Small intestine (tissue), 7 donors: ENCODE measurements around the gene TMEM263. TPM values are rescaled to one million over a fixed set of nuclear protein-coding genes. Genes with fewer than 3 reads are reported as not detected.
A peak's percentile ranks its signal among the peaks of the same experiment; 100 is the strongest.

Source experiments
- DNase-seq, 2 donors: peaks; one replicate each; pipeline versions ENCODE4 v3.0.0 to v3.0.0-alpha.2; 2013
- FAIRE-seq: peaks from 2 replicates; lab custom pipeline; 2012; peaks lifted over from hg19 to GRCh38; lab: Jason Lieb, UNC
- H3K27ac ChIP-seq, 3 donors: one replicate each; pipeline ENCODE4 v1.5.1; 2013; ENCODE audit warnings: low read length in 2 of 3, mild to moderate bottlenecking in 2 of 3, control low read depth in 1 of 3, inconsistent platforms in 1 of 3, low read depth in 1 of 3, moderate library complexity in 1 of 3
- H3K27me3 ChIP-seq, 3 donors: one replicate each; pipeline ENCODE4 v1.6.1; 2013; ENCODE audit warnings: low read length in 3 of 3, inconsistent platforms in 1 of 3; ENCODE audit not compliant: control insufficient read depth in 3 of 3, insufficient read depth in 3 of 3
- H3K36me3 ChIP-seq, 3 donors: one replicate each; pipeline ENCODE4 v1.6.1; 2013; ENCODE audit warnings: low read length in 3 of 3, inconsistent platforms in 1 of 3, low read depth in 1 of 3, mild to moderate bottlenecking in 1 of 3, moderate library complexity in 1 of 3; ENCODE audit not compliant: control insufficient read depth in 3 of 3, insufficient read depth in 2 of 3
- H3K4me1 ChIP-seq, 3 donors: one replicate each; pipeline ENCODE4 v1.6.1; 2013; ENCODE audit warnings: low read length in 2 of 3, inconsistent platforms in 1 of 3, low read depth in 1 of 3, mild to moderate bottlenecking in 1 of 3, moderate library complexity in 1 of 3; ENCODE audit not compliant: control insufficient read depth in 3 of 3, insufficient read depth in 2 of 3
- H3K4me3 ChIP-seq, 3 donors: one replicate each; pipeline ENCODE4 v1.5.1; 2013; ENCODE audit warnings: low read length in 3 of 3, control low read depth in 1 of 3, inconsistent platforms in 1 of 3, low read depth in 1 of 3, mild to moderate bottlenecking in 1 of 3, moderate library complexity in 1 of 3
- H3K9me3 ChIP-seq, 2 donors: one replicate each; pipeline ENCODE4 v1.6.1; 2013; ENCODE audit warnings: low read depth in 1 of 2, low read length in 1 of 2; ENCODE audit not compliant: control insufficient read depth in 2 of 2, insufficient read depth in 1 of 2
- WGBS, 3 donors: extraction: QIAGEN DNeasy Blood & Tissue Kit; methylation state at CpG; one replicate each; pipeline ENCODE4 v1.1.7; 2013; 5-methylcytosine and 5-hydroxymethylcytosine counted together
- polyA plus RNA-seq, 4 donors: library from polyadenylated mRNA; stranded (reverse) in 3 of 4; unstranded in 1 of 4; fragments of 200-250 nt in 3 of 4; fragments of 120-200 nt in 1 of 4; gene quantifications; one replicate each; pipeline versions ENCODE4 v1.2.1 to v1.2.3, GENCODE V29; 2013
- donor health status: healthy with polysubstance abuse.
- donor health status: control.
- donor health status: control.
- donor health status: Bipolar disorder and iron deficiency.
- donor health status: healthy.

TMEM263 gene
- polyA plus RNA-seq, 4 donors: 12.7 to 41.0 (median 20.5) TPM

GRCh38 chr12:106974511-106974910 is 18.8 kb downstream of the TMEM263 start:
- Histone ChIP-seq H3K36me3 (peaks cover 0 to 5% (median 4%) of the 10 kb centered on the region in 3 donors), H3K4me1 (peaks cover 4 to 26% (median 14%) of the 10 kb centered on the region in 3 donors), H3K4me3 (no peak overlapping the region), H3K9me3 (no peaks in the 10 kb centered on the region), H3K27me3 (no peaks in the 10 kb centered on the region), H3K27ac (peak overlapping the region in 2 of 3 donors; percentile 4 to 51)
- DNase-seq (peak in 1 of 2 donors; percentile 43), FAIRE-seq (no peak)
- WGBS, 3 donors: 74 to 81% (median 77%) methylated on average over 3 of the region's 3 CpGs

GRCh38 chr12:106975098-106975497 is 19.4 kb downstream of the TMEM263 start:
- no peaks in the 10 kb centered on the region for H3K9me3 ChIP-seq
- DNase-seq (no peak), FAIRE-seq (no peak)
- peak overlapping the region in 2 of 3 donors; percentile 4 to 51 for H3K27ac ChIP-seq
- peaks cover 0 to 5% (median 4%) of the 10 kb centered on the region in 3 donors for H3K36me3 ChIP-seq
- H3K27me3 ChIP-seq: no peaks in the 10 kb centered on the region
- WGBS, 3 donors: 80 to 87% (median 83%) methylated on average over 8 of the region's 8 CpGs
- peaks cover 4 to 26% (median 14%) of the 10 kb centered on the region in 3 donors for H3K4me1 ChIP-seq
- no peak overlapping the region for H3K4me3 ChIP-seq

- FAIRE-seq (no peak), DNase-seq (peak; percentile 67 to 92)
- Histone ChIP-seq H3K4me3 (no peak overlapping the region), H3K36me3 (peaks cover 0 to 2% (median 1%) of the 10 kb centered on the region in 3 donors), H3K27me3 (no peaks in the 10 kb centered on the region), H3K4me1 (peaks cover 4 to 26% (median 14%) of the 10 kb centered on the region in 3 donors), H3K27ac (peak overlapping the region; percentile 30 to 74 (median 52)), H3K9me3 (no peaks in the 10 kb centered on the region)
- WGBS, 3 donors: 41 to 75% (median 55%) methylated on average over 3 of the region's 3 CpGs
Observed at GRCh38 chr12:106975993-106976658, 20.4 kb downstream of the TMEM263 start.

- no peaks in the 10 kb centered on the region for H3K27me3 ChIP-seq
- H3K4me3 ChIP-seq: no peak overlapping the region
- H3K27ac ChIP-seq: peak overlapping the region in 2 of 3 donors; percentile 8 to 64
- no peaks in the 10 kb centered on the region for H3K36me3 ChIP-seq
- no peak for FAIRE-seq
- no peaks in the 10 kb centered on the region for H3K9me3 ChIP-seq
- 17 to 63% (median 35%) methylated on average over 1 of the region's 1 CpG for WGBS, 3 donors
- H3K4me1 ChIP-seq: peaks cover 4 to 26% (median 14%) of the 10 kb centered on the region in 3 donors
- DNase-seq: no peak
Observed at GRCh38 chr12:106976668-106977067, 21.0 kb downstream of the TMEM263 start.

- Histone ChIP-seq H3K27me3 (no peaks in the 10 kb centered on the region), H3K4me3 (no peak overlapping the region), H3K4me1 (peaks cover 4 to 26% (median 14%) of the 10 kb centered on the region in 3 donors), H3K9me3 (no peaks in the 10 kb centered on the region), H3K27ac (peak overlapping the region in 1 of 3 donors; percentile 11), H3K36me3 (peaks cover 0 to 2% (median 0%) of the 10 kb centered on the region in 3 donors)
- no peak for FAIRE-seq
- DNase-seq: peak in 1 of 2 donors; percentile 78
- WGBS, 3 donors: 18 to 41% (median 41%) methylated on average over 9 of the region's 9 CpGs
Observed at GRCh38 chr12:106978035-106978800, 22.5 kb downstream of the TMEM263 start.

GRCh38 chr12:106980944-106981343 is 25.2 kb downstream of the TMEM263 start:
- no peak overlapping the region for H3K27ac ChIP-seq
- peaks cover 0 to 11% (median 0%) of the 10 kb centered on the region in 3 donors for H3K36me3 ChIP-seq
- DNase-seq: no peak

GRCh38 chr12:106981788-106982187 is 26.1 kb downstream of the TMEM263 start:
- Histone ChIP-seq H3K4me1 (peaks cover 0 to 10% (median 8%) of the 10 kb centered on the region in 3 donors), H3K27me3 (no peaks in the 10 kb centered on the region), H3K4me3 (no peak overlapping the region), H3K27ac (no peak overlapping the region), H3K36me3 (peaks cover 0 to 11% (median 0%) of the 10 kb centered on the region in 3 donors), H3K9me3 (no peaks in the 10 kb centered on the region)
- no peak for DNase-seq
- FAIRE-seq: no peak
- WGBS, 3 donors: 81 to 94% (median 94%) methylated on average over 3 of the region's 3 CpGs

More at GRCh38 chr12:106980944-106981343, 25.2 kb downstream of the TMEM263 start:
- no peak for FAIRE-seq
- no peaks in the 10 kb centered on the region for H3K27me3 ChIP-seq
- no peak overlapping the region for H3K4me3 ChIP-seq
- H3K9me3 ChIP-seq: no peaks in the 10 kb centered on the region
- WGBS, 3 donors: 68 to 76% (median 72%) methylated on average over 7 of the region's 7 CpGs
- H3K4me1 ChIP-seq: peaks cover under 1 to 12% (median 7%) of the 10 kb centered on the region in 3 donors

- Histone ChIP-seq H3K27ac (no peak overlapping the region), H3K9me3 (no peaks in the 10 kb centered on the region), H3K4me1 (peaks cover 0 to 9% (median 8%) of the 10 kb centered on the region in 3 donors), H3K4me3 (no peak overlapping the region), H3K27me3 (no peaks in the 10 kb centered on the region), H3K36me3 (peaks cover 0 to 11% (median 0%) of the 10 kb centered on the region in 3 donors)
- DNase-seq: no peak
- FAIRE-seq: no peak
- WGBS, 3 donors: 85 to 90% (median 86%) methylated on average over 1 of the region's 1 CpG
Observed at GRCh38 chr12:106982229-106982628, 26.5 kb downstream of the TMEM263 start.
